GM13976 (cell line): ENCODE data around the gene MYADML2.

ENCODE experiments used
- DNase-seq: peaks from one replicate; pipeline ENCODE4 v3.0.0; 2012; ENCODE audit warnings: low spot score
- CTCF ChIP-seq: IDR thresholded peaks from 2 replicates; pipeline ENCODE4 v1.5.1; 2012; ENCODE audit warnings: borderline replicate concordance, mild to moderate bottlenecking; ENCODE audit not compliant: insufficient read depth; ENCODE audit errors: extremely low read depth, missing control alignments, control extremely low read depth
- in situ Hi-C: fragments of 300-500 bp; cut with MboI; formaldehyde crosslinking; loops from one replicate; pipeline ENCODE4 v1.12.0; 2022; ENCODE audit warnings: low sequenced_read_pairs, mixed read lengths, inconsistent platforms; ENCODE audit not compliant: unreplicated experiment

MYADML2 gene

GRCh38 chr17:81891303-81891552 is 55.8 kb downstream of the MYADML2 start:
- in situ Hi-C loops: no loop called here
- no peak for DNase-seq
- no peak for TF ChIP-seq CTCF

DNA sequence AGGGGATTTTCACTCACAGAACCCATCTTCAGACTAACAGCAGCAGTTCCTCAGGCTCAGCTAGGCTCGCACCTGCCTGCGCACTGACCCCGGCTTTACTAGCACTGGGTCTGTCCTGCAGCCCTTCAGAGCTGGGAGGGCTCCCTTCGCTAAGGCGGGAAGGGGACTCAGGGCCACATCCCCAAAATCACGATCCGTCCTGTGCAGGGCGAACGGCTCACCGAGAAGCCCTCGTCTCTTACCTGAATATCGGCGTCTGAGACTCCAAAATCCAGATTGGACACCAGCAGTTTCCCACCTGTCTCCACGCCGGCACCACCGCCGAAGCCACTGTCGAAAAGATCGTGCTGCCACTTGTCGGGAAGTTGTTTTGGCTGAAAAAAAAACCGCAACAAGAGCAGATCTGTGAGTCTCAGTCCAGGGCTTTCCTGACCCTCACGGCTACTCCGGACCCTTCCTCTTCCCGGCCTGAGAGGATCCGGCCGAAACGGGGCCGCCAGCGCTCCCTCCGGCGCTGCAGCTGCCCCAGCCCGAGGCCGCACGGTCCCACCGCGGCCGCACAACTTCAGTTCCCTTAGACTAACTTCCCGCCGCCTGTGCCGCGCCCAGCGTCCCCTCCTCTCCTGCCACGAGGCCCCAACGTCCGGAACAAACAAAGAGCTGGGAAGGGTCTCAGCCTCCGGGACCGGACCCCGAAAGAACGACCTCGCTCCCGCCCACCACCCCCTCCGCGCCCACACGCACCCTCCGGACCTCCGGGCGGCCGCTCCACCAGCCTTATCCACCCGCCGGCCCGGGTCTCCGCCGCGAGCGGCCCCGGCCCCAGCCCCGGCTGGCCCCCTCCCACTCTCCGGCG is 56.4 kb downstream of the MYADML2 start:
- in situ Hi-C loops: no loop called here
- no peak for TF ChIP-seq CTCF
- no peak for DNase-seq
